IMR-90 (cell line): ENCODE measurements around the gene SLF1. TPM values are rescaled to one million over a fixed set of nuclear protein-coding genes. Genes with fewer than 3 reads are reported as not detected.

ENCODE experiments used
- ATAC-seq: fragments of 200-7000 bp; cut with Tn5 transposase; 2 replicates; pipeline ENCODE4 v1.9.1; 2020; ENCODE audit warnings: low read depth, mild to moderate bottlenecking, moderate library complexity
- BruUV-seq: library from RNA; stranded (reverse); fragments of 400-500 nt; replicated peaks from 2 replicates; lab custom pipeline; 2021; lab: Mats Ljungman, UMichigan
- CTCF ChIA-PET: fragments of 300-600 bp; formaldehyde crosslinking; extraction: SDS; loops from one replicate; lab custom pipeline; 2021; ENCODE audit warnings: antibody characterized with exemption; lab: Yijun Ruan, JAX
- POLR2A ChIA-PET: fragments of 300-600 bp; sonication (Branson Sonifier 250); formaldehyde crosslinking; loops from one replicate; lab custom pipeline; 2022; ENCODE audit warnings: antibody characterized with exemption; ENCODE audit not compliant: unreplicated experiment; lab: Charles Lee
- DNase-seq: peaks from one replicate; pipeline ENCODE4 v3.0.0; 2013
- H2AFZ ChIP-seq: replicated peaks from 2 replicates; pipeline ENCODE3; 2013; ENCODE audit warnings: low read length, mild to moderate bottlenecking; ENCODE audit not compliant: poor library complexity
- H2AK5ac ChIP-seq: 2 replicates; pipeline ENCODE4 v1.6.1; 2013; ENCODE audit warnings: low read depth, low read length, inconsistent platforms
- H2AK9ac ChIP-seq: replicated peaks from 2 replicates; pipeline ENCODE3; 2013; ENCODE audit warnings: mild to moderate bottlenecking, low read depth, low read length, moderate library complexity; ENCODE audit not compliant: poor library complexity
- H2BK120ac ChIP-seq: 2 replicates; pipeline ENCODE4 v1.6.1; 2013; ENCODE audit warnings: low read depth, low read length, inconsistent platforms
- H2BK15ac ChIP-seq: 3 replicates; pipeline ENCODE4 v1.6.1; 2013; ENCODE audit warnings: low read depth, low read length, inconsistent platforms
- H2BK20ac ChIP-seq: 2 replicates; pipeline ENCODE4 v1.6.1; 2013; ENCODE audit warnings: low read depth, mild to moderate bottlenecking, inconsistent platforms, low read length, moderate library complexity
- H2BK5ac ChIP-seq: 2 replicates; pipeline ENCODE4 v1.6.1; 2013; ENCODE audit warnings: mild to moderate bottlenecking, low read depth, low read length, inconsistent platforms; ENCODE audit not compliant: poor library complexity, severe bottlenecking
- H3K14ac ChIP-seq: replicated peaks from 2 replicates; pipeline ENCODE4 v1.6.1; 2013; ENCODE audit warnings: low read depth, low read length, inconsistent platforms
- H3K18ac ChIP-seq: 2 replicates; pipeline ENCODE4 v1.6.1; 2013; ENCODE audit warnings: low read depth, low read length, control low read depth
- H3K23ac ChIP-seq: 2 replicates; pipeline ENCODE4 v1.6.1; 2013; ENCODE audit warnings: low read depth, low read length, inconsistent platforms
- H3K27ac ChIP-seq: 2 replicates; pipeline ENCODE4 v1.5.1; 2013; ENCODE audit warnings: mild to moderate bottlenecking, control low read depth, low read length; ENCODE audit not compliant: insufficient read depth
- H3K27me3 ChIP-seq: 2 replicates; pipeline ENCODE4 v1.6.1; 2013; ENCODE audit warnings: low read length; ENCODE audit not compliant: control insufficient read depth, insufficient read depth
- H3K36me3 ChIP-seq: 2 replicates; pipeline ENCODE4 v1.6.1; 2013; ENCODE audit warnings: low read length, mixed read lengths; ENCODE audit not compliant: control insufficient read depth, insufficient read depth
- H3K4ac ChIP-seq: 2 replicates; pipeline ENCODE4 v1.6.1; 2013; ENCODE audit warnings: low read depth, low read length, inconsistent platforms
- H3K4me1 ChIP-seq: 2 replicates; pipeline ENCODE4 v1.6.1; 2013; ENCODE audit warnings: low read length, mixed read lengths; ENCODE audit not compliant: control insufficient read depth, insufficient read depth
- H3K4me2 ChIP-seq: 2 replicates; pipeline ENCODE4 v1.6.1; 2013; ENCODE audit warnings: low read depth, mild to moderate bottlenecking, control low read depth, low read length, moderate library complexity
- H3K4me3 ChIP-seq: 2 replicates; pipeline ENCODE4 v1.5.1; 2013; ENCODE audit warnings: low read depth, mild to moderate bottlenecking, control low read depth, low read length, moderate library complexity; ENCODE audit not compliant: insufficient read depth
- H3K56ac ChIP-seq: 2 replicates; pipeline ENCODE4 v1.6.1; 2013; ENCODE audit warnings: low read length, inconsistent platforms; ENCODE audit not compliant: insufficient read depth; ENCODE audit errors: extremely low read depth
- H3K79me1 ChIP-seq, 2 experiments: 2 replicates each; pipeline ENCODE4 v1.6.1; 2013; ENCODE audit warnings: low read length in 2 of 2, inconsistent platforms in 1 of 2, low read depth in 1 of 2
- H3K9ac ChIP-seq: 2 replicates; pipeline ENCODE4 v1.6.1; 2013; ENCODE audit warnings: low read depth, low read length, control low read depth
- H3K9me1 ChIP-seq: 2 replicates; pipeline ENCODE4 v1.6.1; 2013; ENCODE audit warnings: low read length, inconsistent platforms; ENCODE audit not compliant: insufficient read depth
- H3K9me3 ChIP-seq: 2 replicates; pipeline ENCODE4 v1.6.1; 2013; ENCODE audit warnings: low read length; ENCODE audit not compliant: control insufficient read depth, insufficient read depth
- H4K20me1 ChIP-seq: 2 replicates; pipeline ENCODE4 v1.6.1; 2013; ENCODE audit warnings: low read length, inconsistent platforms; ENCODE audit not compliant: insufficient read depth
- H4K5ac ChIP-seq: 2 replicates; pipeline ENCODE4 v1.6.1; 2013; ENCODE audit warnings: mild to moderate bottlenecking, low read depth, low read length, control low read depth
- H4K8ac ChIP-seq, 2 experiments: 2 replicates each; pipeline ENCODE4 v1.6.1; 2013; ENCODE audit warnings: low read depth in 2 of 2, low read length in 2 of 2, control low read depth in 1 of 2, inconsistent platforms in 1 of 2
- H4K91ac ChIP-seq: 2 replicates; pipeline ENCODE4 v1.6.1; 2013; ENCODE audit warnings: low read depth, low read length, inconsistent platforms; ENCODE audit not compliant: insufficient read depth
- CEBPB ChIP-seq: IDR thresholded peaks from 2 replicates; pipeline ENCODE4 v1.6.1; 2012; ENCODE audit warnings: low read depth, low read length, improper control_type of control experiment
- MXI1 ChIP-seq: IDR thresholded peaks from 2 replicates; pipeline ENCODE4 v1.6.1; 2012; ENCODE audit warnings: low read depth, mild to moderate bottlenecking, low read length, moderate library complexity, borderline replicate concordance
- NFE2L2 ChIP-seq: fragments of 150-350 bp; IDR thresholded peaks from 2 replicates; pipeline ENCODE4 v1.6.1; 2016; ENCODE audit warnings: low read depth, mild to moderate bottlenecking, low read length
- SMC3 ChIP-seq: fragments of 150-350 bp; IDR thresholded peaks from 2 replicates; pipeline ENCODE4 v1.6.1; 2016; ENCODE audit warnings: low read depth, mild to moderate bottlenecking, antibody characterized with exemption, low read length, moderate library complexity
- USF2 ChIP-seq: fragments of 150-350 bp; IDR thresholded peaks from 2 replicates; pipeline ENCODE4 v1.6.1; 2017; ENCODE audit warnings: mild to moderate bottlenecking, antibody characterized with exemption, low read length, low read depth
- WGBS, 2 experiments: methylation state at CpG; one replicate each; pipeline versions ENCODE4 v1.1.5 to v1.1.7; 2013; ENCODE audit warnings: missing lambda C conversion rate in 2 of 2; ENCODE audit not compliant: insufficient read length in 1 of 2; ENCODE audit errors: extremely low coverage in 2 of 2; 5-methylcytosine and 5-hydroxymethylcytosine counted together
- dilution Hi-C: fragments of 300-500 bp; cut with HindIII; formaldehyde crosslinking; loops from one replicate; pipeline ENCODE4 v1.14.3; 2018; ENCODE audit warnings: low sequenced_read_pairs; ENCODE audit not compliant: unreplicated experiment
- in situ Hi-C: fragments of 300-500 bp; cut with MboI; formaldehyde crosslinking; loops from 3 replicates; pipeline ENCODE4 v1.14.3; 2019; ENCODE audit warnings: low sequenced_read_pairs, inconsistent platforms, mixed read lengths
- intact Hi-C: fragments of 100-400 bp; cut with micrococcal nuclease; formaldehyde crosslinking; loops from 2 replicates; pipeline ENCODE4 v1.10.0; 2022
- polyA plus RNA-seq, 3 experiments: library from polyadenylated mRNA; depleted of rRNA; stranded (reverse); fragments of >200 nt; gene quantifications; 2 replicates each; pipeline ENCODE4 v1.2.3, GENCODE V29; 2012; ENCODE audit warnings: low replicate concordance in 1 of 3
- total RNA-seq: library from RNA; depleted of rRNA; stranded (reverse); fragments of >200 nt; gene quantifications from 2 replicates; pipeline ENCODE4 v1.2.3, GENCODE V29; 2012

The SLF1 gene
- total and polyA plus RNA-seq, 2 of the 4 experiments (the other 2 are of a cell fraction), result 1.9 to 3.4 TPM

GRCh38 chr5:94691291-94691690 is 72.8 kb downstream of the SLF1 start:
- Histone ChIP-seq H3K23ac (no peak overlapping the region), H3K79me1 (no peaks in the 10 kb centered on the region), H3K18ac (no peak overlapping the region), H3K4me3 (no peak overlapping the region), H3K14ac (no peak overlapping the region), H4K5ac (no peak overlapping the region), H4K8ac (no peak overlapping the region), H2BK120ac (no peak overlapping the region), H4K91ac (no peak overlapping the region), H3K9me3 (no peaks in the 10 kb centered on the region), H3K27ac (no peak overlapping the region), H3K9ac (no peak overlapping the region), H2AK5ac (no peak overlapping the region), H3K4ac (no peak overlapping the region), H2BK20ac (no peak overlapping the region), H3K4me2 (no peak overlapping the region), H3K36me3 (peaks cover 2% of the 10 kb centered on the region; the same call in 1 of the 2 replicates), H2AFZ (no peak overlapping the region), H3K27me3 (no peaks in the 10 kb centered on the region), H2BK15ac (no peak overlapping the region), H2BK5ac (no peak overlapping the region), H2AK9ac (no peak overlapping the region), H4K20me1 (no peaks in the 10 kb centered on the region), H3K4me1 (peaks cover 4% of the 10 kb centered on the region), H3K9me1 (0 out of 2 replicates have a peak, but pooled peaks cover 3% of the 10 kb centered on the region), H3K56ac (no peak overlapping the region)
- ChIA-PET CTCF (no interaction called here), POLR2A (no interaction called here)
- TF ChIP-seq MXI1, result no peak
- TF ChIP-seq CEBPB, result no peak
- no peak for TF ChIP-seq NFE2L2
- TF ChIP-seq USF2, result no peak
- TF ChIP-seq SMC3, result no peak
- ATAC-seq (no peak), DNase-seq (no peak)
- dilution Hi-C loops, result no loop called here
- BruUV-seq, result no TSS peak
- no CpG with 5 or more reads among the region's 1 CpG for WGBS, 2 experiments
- intact Hi-C loops, result loop anchor here (5.0 to 10.0 kb wide), 5 partner anchors 74 to 1104 kb away; partner anchors contain the start of genes KIAA0825 and SLF1
- in situ Hi-C loops, result loop anchor here (10.0 kb wide), 1 partner anchor 1106 kb away; the partner anchor contains the start of genes NR2F1 and NR2F1-AS1
